HepG2 (cell line): ENCODE results near the gene VPS4A. TPM values are rescaled to one million over a fixed set of nuclear protein-coding genes. Genes with fewer than 3 reads are reported as not detected.
A peak's percentile ranks its signal among the peaks of the same experiment; 100 is the strongest.

Source experiments
- CENPBD1 ChIP-seq: sonication (generic); formaldehyde crosslinking; IDR thresholded peaks from 2 replicates; pipeline ENCODE4 v1.8.0; 2022; ENCODE audit warnings: missing genetic modification reagents, low read depth, mild to moderate bottlenecking, borderline replicate concordance
- CSRNP2 ChIP-seq: sonication (generic); formaldehyde crosslinking; conservative IDR thresholded peaks from 2 replicates; pipeline ENCODE4 v1.8.0; 2022; ENCODE audit warnings: low read depth, missing genetic modification reagents
- DDIT3 ChIP-seq: sonication (generic); formaldehyde crosslinking; IDR thresholded peaks from 2 replicates; pipeline ENCODE4 v1.4.0; 2020; ENCODE audit warnings: mild to moderate bottlenecking, missing genetic modification reagents
- KDM5B ChIP-seq: sonication (generic); formaldehyde crosslinking; IDR thresholded peaks from 2 replicates; pipeline ENCODE4 v1.4.0; 2020; ENCODE audit warnings: missing genetic modification reagents, mild to moderate bottlenecking, borderline replicate concordance
- KLF9 ChIP-seq: IDR thresholded peaks from 2 replicates; pipeline ENCODE4 v1.6.1; 2016; ENCODE audit warnings: low read depth
- NCOR1 ChIP-seq: fragments of 200-600 bp; sonication (generic); IDR thresholded peaks from 2 replicates; pipeline ENCODE4 v1.7.0; 2017; ENCODE audit warnings: antibody characterized with exemption, low read length, borderline replicate concordance
- RNF2 ChIP-seq: fragments of 450-650 bp; conservative IDR thresholded peaks from 2 replicates; pipeline ENCODE4 v1.6.1; 2016; ENCODE audit warnings: low read depth
- SIN3A ChIP-seq: IDR thresholded peaks from 2 replicates; pipeline ENCODE4 v1.6.1; 2011; ENCODE audit warnings: low read depth, mild to moderate bottlenecking, control low read depth, low read length, borderline replicate concordance
- SRSF9 ChIP-seq: fragments of 200-400 bp; formaldehyde crosslinking; IDR thresholded peaks from 2 replicates; pipeline ENCODE4 v1.6.1; 2018; ENCODE audit warnings: borderline replicate concordance, mild to moderate bottlenecking, low read depth, low read length; ENCODE audit not compliant: insufficient read depth, poor library complexity, severe bottlenecking
- THAP7 ChIP-seq: sonication (generic); formaldehyde crosslinking; IDR thresholded peaks from 2 replicates; pipeline ENCODE4 v1.8.1; 2023; ENCODE audit warnings: mild to moderate bottlenecking, missing genetic modification reagents
- YY1 ChIP-seq: IDR thresholded peaks from 2 replicates; pipeline ENCODE4 v1.6.1; 2011; ENCODE audit warnings: low read length, low read depth, moderate library complexity, mild to moderate bottlenecking; ENCODE audit not compliant: insufficient read depth, insufficient replicate concordance
- ZBTB39 ChIP-seq: sonication (generic); formaldehyde crosslinking; IDR thresholded peaks from 2 replicates; pipeline ENCODE4 v1.5.0; 2020; ENCODE audit warnings: missing genetic modification reagents
- ZFP91 ChIP-seq: sonication (generic); formaldehyde crosslinking; IDR thresholded peaks from 2 replicates; pipeline ENCODE4 v1.9.0; 2022; ENCODE audit warnings: missing genetic modification reagents, mild to moderate bottlenecking, borderline replicate concordance
- ZMYM4 ChIP-seq: sonication (generic); formaldehyde crosslinking; IDR thresholded peaks from 2 replicates; pipeline ENCODE4 v1.8.1; 2023; ENCODE audit warnings: mild to moderate bottlenecking, missing genetic modification reagents
- ZNF343 ChIP-seq: sonication (generic); formaldehyde crosslinking; IDR thresholded peaks from 2 replicates; pipeline ENCODE4 v1.4.0; 2020; ENCODE audit warnings: mild to moderate bottlenecking, missing genetic modification reagents
- ZNF362 ChIP-seq: sonication (generic); formaldehyde crosslinking; IDR thresholded peaks from 2 replicates; pipeline ENCODE4 v1.4.0; 2020; ENCODE audit warnings: missing genetic modification reagents, mild to moderate bottlenecking, borderline replicate concordance
- ZNF572 ChIP-seq: sonication (generic); formaldehyde crosslinking; IDR thresholded peaks from 2 replicates; pipeline ENCODE4 v1.5.1; 2020; ENCODE audit warnings: mild to moderate bottlenecking, missing genetic modification reagents
- ZNF772 ChIP-seq: sonication (generic); formaldehyde crosslinking; IDR thresholded peaks from 2 replicates; pipeline ENCODE4 v1.5.0; 2020; ENCODE audit warnings: mild to moderate bottlenecking, missing genetic modification reagents
- ZNF773 ChIP-seq: sonication (generic); formaldehyde crosslinking; IDR thresholded peaks from 2 replicates; pipeline ENCODE4 v1.4.0; 2020; ENCODE audit warnings: missing genetic modification reagents, borderline replicate concordance
- polyA plus RNA-seq, 8 experiments: library from polyadenylated mRNA; depleted of rRNA in 3 of 8; stranded (reverse) in 7 of 8; unstranded in 1 of 8; fragments of >200 nt; fragmentation: Illumina TruSeq in 4 of 8; extraction: Trizol in 4 of 8; gene quantifications; 2 replicates each; pipeline versions ENCODE4 v1.2.1 to v1.2.3, GENCODE V29; 2011 to 2016; ENCODE audit warnings: low read depth in 4 of 8, missing spikeins in 1 of 8, mixed read lengths in 1 of 8; ENCODE audit not compliant: insufficient read depth in 1 of 8
- total RNA-seq, 5 experiments: library from RNA; depleted of rRNA; stranded (reverse); fragments of >200 nt; fragmentation: Illumina TruSeq; extraction: Trizol; gene quantifications; 2 replicates each; pipeline ENCODE4 v1.2.3, GENCODE V29; 2016; ENCODE audit warnings: low read depth in 1 of 5

Gene VPS4A
- total and polyA plus RNA-seq, 2 of the 13 experiments (the other 11 are each of a cell fraction or from before 2014, with no cell fraction given), result 13.2 to 27.9 TPM

- TF ChIP-seq NCOR1 (peak; percentile 19; the same call in 1 of the 2 replicates), ZNF773 (CRISPR knock-in tag) (peak; percentile 41; the same call in 1 of the 2 replicates), SRSF9 (no peak), RNF2 (peak; percentile 71; the same call in 1 of the 2 replicates), CSRNP2 (CRISPR knock-in tag) (no peak), CENPBD1 (CRISPR knock-in tag) (no peak), KLF9 (0 out of 2 replicates have a peak, but pooled peaks have one; percentile 64), ZBTB39 (CRISPR knock-in tag) (peak; percentile 84; the same call in 1 of the 2 replicates), DDIT3 (CRISPR knock-in tag) (no peak), ZFP91 (CRISPR knock-in tag) (peak; percentile 98), ZNF362 (no peak), KDM5B (CRISPR knock-in tag) (peak; percentile 91), ZNF343 (no peak), ZNF572 (no peak; the same call in 1 of the 2 replicates), THAP7 (CRISPR knock-in tag) (peak; percentile 99), ZNF772 (CRISPR knock-in tag) (peak; percentile 89), YY1 (peak; percentile 96), ZMYM4 (CRISPR knock-in tag) (peak; percentile 69), SIN3A (peak; percentile 96)
These were observed 19.3 kb downstream of the VPS4A start, which contains the start of gene PDF (continued) for GRCh38 chr16:69330286-69331109.
